TTC549 (cell line): ENCODE results near the gene FCN3.
"Not testable (repeated sequence)": the region's sequence is repeated elsewhere in the genome, so short reads cannot be mapped to it uniquely, and the experiment has no call there.

ENCODE experiments used
- FAIRE-seq: peaks from 2 replicates; lab custom pipeline; 2012; peaks lifted over from hg19 to GRCh38; lab: Jason Lieb, UNC

FCN3 gene

DNA sequence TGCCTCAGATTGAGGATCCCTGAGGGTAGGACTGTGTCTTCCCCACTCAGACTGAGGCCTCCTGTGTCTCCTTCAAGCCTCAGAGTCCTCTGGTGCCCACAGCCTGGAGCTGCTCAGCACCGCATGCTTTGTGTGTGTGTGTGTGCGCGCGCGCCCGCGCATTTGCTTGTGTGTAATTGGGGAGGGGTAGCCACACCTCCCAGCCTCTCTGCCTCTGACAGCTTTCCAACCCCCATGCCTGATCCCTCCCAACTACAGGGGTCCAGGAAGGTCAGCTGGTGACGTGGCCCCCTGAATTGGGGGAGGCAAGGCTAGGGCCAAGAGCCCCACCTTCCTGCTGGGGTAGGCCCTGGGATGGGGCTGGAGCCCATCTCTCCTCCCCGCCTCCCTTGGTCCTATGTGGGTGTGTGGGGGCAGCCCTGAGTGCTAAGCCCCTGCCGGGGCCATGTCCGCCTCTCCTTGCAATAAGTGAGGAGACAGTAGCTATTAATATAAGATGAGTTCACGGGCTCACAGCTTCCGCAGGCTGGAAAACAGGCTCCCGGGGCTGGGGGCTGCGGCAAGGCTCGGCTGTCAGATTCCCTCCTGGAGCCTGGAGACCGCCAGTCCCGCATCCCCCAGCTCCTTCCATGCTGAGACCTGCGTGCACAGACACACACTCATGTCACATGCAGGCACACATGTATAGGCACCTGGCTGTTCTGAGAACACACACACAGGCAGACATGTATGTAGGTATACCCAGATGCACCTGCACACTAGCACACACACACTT, 24.8 kb upstream of the FCN3 start:
- no peak for FAIRE-seq

DNA sequence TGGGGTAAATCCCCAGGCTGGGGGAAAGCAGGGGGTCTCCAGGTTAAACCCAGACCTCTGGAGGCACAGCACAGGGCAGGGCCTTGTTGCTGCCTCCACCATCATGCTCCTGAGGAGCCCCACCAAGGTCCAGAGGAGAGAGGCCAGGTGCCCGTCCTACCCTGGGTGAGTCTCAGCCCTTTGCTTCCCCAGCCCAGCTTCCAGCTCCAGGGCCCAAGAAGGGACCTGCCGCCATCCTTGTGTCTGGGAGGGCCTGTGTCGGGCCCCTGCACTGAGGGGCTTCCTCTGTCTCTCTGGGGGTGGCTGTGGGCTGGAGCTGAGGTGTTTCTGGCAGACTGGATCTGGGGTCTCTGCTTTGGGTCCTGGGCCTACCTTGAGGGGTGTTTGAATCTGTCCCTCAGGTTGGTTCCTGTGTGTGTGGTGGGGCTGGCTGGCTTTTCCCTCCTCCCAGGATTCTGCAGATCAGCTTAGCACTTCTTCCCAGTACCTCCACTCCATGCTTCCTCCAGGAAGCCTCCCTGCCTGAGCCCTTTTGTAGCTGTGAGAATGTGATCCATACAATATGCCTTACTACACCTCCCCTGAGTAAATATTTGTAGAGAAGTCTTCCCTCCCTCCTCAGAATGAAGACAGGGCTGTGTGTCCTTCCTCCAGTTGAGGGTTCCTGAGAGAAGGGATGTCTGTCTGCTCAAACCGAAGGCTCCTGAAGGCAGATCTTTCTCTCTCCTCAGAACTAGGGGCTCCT, 24.0 kb upstream of the FCN3 start:
- FAIRE-seq: no peak

DNA sequence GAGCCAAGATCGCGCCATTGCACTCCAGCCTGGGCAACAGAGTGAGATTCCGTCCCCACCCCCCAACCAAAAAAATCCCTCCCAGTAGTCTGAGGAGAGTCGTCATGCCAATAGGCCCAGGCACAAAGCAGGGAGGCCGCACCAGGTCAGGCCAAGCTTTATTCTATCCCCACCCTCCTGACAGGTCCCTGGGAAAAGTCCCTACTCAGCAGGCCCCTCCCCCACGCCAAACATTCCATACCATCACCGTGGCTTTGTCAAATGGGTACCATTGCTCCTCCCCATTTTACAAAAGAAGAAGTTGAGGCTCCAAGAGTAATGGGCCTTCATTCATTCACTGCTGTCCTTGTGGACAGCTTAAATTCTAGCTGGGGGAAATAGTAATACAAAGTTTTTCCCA, 23.1 kb upstream of the FCN3 start:
- no peak for FAIRE-seq

DNA sequence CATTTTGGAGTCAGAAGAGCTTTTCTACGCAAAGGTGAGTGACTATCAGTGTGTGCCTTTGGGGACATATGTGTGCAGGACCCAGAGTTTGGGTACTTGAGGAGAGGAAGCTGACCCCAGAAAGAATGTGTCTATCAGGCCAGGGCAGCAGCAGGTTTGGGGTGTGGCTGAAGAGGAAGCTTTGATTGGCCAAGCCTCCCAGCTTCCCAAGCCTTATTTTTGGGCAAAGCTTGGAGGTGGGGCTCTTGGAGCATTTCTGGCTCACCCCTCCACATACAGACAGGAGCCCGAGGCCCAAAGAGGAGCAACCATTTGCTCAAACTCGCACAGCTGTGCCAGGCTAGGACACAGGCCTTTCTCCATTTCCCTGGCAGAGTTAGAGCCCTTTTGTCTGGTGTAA, 22.5 kb upstream of the FCN3 start:
- FAIRE-seq: no peak

DNA sequence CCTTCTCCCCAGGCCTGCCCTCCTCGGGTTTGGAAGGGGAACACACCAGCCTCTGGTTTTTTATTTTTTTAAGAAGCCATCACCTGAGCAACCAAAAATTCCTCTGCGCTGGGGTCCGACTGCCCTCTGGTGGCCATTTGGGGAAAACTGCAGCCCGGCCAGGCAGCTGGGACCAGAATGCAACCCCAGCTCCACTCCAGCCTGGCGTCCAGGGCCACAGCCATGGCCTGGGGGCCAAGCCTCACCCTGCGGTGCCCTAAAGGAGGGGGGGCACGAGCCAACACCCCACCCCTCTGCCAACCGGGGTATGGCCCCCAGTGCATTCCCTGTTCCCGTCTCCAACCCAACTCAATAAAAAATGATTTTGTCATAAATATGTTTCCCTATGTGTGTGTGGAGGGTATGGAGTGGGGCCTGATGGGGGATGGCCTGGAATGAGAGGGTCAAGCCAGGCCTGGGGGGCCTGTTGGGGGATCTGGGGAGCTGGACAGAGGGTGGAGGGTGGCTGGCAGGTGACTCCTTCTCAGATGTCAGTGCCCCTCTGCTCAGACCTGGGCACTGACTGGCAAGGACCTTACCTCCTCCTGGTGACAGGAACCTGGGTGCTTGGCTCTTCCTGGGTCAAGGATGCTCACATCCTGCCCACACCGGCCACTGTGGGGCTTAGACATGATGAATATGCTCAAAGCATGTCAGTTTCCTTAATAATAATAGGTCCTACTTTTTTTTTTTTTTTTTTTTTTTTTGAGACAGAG, 21.0 kb upstream of the FCN3 start:
- FAIRE-seq: no peak

DNA sequence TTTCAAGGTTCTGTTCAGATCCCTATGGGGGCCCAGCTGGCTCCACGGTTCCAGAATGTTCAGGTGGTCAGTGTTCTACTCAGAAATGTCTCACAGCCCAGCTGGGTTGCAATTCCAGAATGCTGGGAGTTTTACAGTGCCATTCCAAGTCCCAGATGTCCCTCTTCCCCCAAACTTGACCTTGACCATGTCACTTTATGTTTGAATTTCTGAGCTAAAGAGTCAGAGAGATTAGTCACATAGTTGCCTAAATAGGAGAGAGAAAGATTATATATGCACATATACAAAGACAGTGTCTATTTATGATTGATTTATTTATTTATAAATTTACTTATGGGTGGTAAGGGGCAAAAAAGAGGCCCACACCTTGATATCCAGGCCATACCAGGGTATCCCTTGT, 20.3 kb upstream of the FCN3 start:
- FAIRE-seq: no peak

DNA sequence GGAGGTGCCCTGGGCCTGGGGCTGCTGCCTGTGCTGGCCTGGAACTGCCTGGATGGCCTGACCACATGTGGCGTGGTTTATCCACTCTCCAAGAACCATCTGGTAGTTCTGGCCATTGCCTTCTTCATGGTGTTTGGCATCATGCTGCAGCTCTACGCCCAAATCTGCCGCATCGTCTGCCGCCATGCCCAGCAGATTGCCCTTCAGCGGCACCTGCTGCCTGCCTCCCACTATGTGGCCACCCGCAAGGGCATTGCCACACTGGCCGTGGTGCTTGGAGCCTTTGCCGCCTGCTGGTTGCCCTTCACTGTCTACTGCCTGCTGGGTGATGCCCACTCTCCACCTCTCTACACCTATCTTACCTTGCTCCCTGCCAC, 19.6 kb upstream of the FCN3 start:
- no peak for FAIRE-seq

DNA sequence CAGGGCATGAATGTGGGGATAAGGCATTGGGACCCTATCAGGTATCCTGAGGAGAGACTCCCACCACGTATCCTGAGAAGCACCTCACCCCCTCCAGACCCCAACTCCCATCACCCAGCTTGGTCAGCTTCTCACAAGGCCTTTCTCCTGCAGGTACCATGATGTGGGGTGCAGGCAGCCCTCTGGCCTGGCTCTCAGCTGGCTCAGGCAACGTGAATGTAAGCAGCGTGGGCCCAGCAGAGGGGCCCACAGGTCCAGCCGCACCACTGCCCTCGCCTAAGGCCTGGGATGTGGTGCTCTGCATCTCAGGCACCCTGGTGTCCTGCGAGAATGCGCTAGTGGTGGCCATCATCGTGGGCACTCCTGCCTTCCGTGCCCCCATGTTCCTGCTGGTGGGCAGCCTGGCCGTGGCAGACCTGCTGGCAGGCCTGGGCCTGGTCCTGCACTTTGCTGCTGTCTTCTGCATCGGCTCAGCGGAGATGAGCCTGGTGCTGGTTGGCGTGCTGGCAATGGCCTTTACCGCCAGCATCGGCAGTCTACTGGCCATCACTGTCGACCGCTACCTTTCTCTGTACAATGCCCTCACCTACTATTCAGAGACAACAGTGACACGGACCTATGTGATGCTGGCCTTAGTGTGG, 19.1 kb upstream of the FCN3 start:
- FAIRE-seq: no peak

DNA sequence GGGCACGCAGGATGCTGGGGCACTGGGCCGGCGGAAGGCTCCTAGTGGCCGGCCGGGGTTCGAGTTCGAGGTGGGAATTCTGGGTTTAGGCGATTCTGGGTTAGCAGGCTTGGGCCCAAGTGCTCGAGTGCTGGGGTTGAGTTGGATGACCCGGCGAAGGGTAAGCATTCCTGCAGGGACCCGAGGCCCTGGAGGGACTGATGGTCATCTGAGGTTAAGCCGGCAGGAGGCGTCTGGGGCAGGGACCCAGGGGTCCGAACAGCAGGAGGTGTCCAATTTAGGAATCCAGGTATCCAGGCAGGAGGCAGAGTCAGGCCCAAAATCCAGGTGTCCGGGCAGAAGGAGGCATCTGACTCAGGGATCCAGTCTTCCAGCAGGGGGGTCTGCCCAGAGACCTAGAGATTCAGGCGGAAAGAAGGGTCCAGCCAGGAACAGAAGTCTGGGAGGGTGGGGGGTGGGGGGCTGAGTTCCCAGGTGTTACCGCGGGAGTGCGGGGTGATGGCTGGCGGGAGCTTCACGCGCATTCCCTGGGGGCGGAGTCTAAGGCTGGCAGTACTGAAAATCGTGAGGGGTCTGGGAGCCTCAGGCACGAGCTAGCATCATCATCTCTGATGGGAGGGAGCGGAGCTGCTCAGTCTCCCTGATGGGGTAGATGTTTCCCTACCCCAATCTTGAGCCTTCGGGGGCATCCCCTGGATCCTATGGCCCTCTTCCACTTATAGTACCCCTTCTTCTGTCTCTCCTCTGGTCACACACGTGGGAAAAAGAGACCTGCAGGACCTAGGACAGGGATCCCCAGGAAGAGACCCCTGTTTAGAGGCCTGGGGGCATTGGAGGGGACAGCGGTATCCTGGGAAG, 18.4 kb upstream of the FCN3 start:
- FAIRE-seq: no peak

DNA sequence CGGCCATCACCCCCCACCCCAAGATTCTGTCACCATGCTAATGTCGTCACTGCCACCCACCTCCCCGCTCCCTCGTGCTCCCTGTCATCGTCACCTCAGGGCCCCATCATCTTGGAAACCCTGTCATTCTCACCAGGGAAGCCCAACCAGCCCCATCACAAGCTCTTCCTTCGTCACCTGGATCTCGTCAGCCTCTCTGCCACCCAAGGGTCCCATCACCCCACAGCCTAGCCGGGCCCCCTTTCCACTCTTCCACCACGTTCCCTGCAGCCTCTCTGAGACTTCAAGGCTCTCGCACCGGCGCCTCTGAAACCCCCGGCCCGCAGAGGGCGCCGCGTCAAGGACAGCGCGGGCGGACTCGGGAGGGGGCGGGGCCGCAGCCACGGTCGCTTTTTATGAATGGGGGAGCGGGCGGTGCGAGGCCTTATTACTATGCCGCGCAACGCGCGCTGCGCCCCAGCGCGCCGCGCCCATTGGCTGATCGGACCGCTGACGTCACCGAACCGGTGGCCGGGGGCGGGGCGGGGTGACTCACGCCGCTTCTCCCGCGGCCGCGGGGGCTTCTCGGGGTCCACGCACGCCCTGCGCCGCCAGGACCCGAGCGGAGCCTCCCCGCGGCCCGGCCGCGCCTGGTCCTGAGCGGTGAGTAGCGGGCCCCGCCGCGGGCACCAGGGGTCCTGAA, 17.6 kb upstream of the FCN3 start, which contains the start of gene GPR3:
Gene GPR3 (plus strand): TSS at position 527 of the 682 bp plus-strand sequence. CDS start 1,177 bp downstream, outside the sequence.
- FAIRE-seq: no peak

DNA sequence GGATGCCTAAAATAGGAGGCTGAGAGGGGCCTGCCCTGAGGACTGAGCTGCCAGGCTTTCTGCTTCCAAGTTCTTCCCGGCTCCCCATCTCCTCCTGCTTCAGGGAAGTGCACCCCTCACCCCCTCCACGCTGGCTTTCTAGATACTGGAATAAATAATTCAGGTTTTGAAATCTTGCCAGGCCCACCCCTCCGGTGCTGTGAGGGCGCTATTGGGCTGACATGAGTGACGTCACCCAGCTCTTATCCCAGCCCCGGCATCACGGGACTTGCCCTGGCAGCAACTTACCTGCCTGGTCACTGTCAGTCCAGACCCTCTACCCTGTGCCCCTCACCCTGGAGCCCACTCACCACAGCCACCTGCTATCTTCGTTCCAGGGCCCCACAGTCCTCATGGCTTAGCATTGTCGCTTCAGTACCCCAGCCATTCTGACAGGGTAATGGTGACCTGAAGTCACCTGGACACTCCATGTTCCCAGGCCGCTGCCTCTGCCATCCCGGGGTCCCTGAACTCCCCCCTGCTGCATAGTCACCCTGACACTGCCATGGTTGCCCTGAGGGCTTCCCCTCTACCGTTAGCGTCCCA, 17.0 kb upstream of the FCN3 start:
- no peak for FAIRE-seq

DNA sequence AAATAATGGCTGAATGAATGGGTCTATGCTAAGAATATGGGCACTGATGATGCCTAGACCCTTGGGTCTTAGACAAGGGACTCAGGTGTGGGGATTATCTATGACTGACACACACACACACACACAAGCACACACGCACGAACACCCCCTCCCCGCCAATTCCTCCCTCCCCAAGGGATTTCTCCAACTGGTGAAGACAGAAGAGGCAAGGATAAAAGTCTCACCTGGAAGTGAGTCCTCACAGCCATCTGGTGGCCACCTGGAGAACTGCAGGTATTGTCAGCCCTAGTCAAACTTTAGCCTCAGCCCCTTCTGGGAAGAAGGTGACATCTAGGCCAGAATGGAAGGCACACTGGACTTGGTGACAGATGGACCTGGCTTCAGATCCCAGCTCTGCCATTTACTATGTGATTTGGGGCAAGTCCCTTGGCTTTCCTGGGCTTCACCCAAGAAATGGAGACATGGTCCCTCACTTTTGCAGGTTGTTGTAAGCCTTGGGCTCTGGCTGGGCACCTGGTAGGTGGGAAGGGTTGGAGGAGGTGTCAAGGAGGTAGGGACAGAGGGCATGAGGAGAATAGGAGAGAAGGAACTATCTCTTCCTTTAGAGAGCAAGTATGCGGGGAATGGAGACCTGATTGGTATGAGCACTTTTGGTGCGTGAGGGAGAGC, 13.8 kb upstream of the FCN3 start:
- no peak for FAIRE-seq

DNA sequence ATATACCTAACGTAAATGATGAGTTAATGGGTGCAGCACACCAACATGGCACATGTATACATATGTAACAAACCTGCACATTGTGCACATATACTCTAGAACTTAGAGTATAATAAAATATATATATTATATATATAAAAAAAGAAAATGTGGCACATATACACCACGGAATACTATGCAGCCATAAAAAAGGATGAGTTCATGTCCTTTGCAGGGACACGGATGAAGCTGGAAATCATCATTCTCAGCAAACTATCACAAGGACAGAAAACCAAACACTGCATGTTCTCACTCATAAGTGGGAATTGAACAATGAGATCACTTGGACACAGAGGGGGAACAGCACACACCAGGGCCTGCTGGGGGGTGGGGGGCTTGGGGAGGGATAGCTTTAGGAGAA, 10.2 kb upstream of the FCN3 start:
- not testable (repeated sequence) for FAIRE-seq

DNA sequence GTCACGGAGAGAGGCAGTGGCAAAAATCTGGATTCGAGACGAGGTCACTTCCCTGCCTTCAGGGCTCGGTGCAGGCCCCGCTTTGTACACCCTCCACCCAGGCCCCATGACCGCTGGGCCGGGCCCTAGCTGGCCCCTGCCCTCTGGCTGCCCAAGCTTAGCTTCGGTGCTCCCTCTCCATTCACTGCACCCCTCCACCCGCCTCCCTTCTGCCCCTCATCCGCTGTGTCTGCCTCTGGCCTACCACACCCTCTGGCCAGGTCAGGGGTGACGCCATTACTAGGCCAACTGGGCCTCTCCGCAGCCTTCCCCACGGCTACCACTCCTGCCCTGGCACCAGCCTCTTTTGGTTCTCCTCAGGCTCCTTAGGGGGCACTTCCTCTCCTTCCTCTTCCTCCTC, 9.0 kb upstream of the FCN3 start:
- FAIRE-seq: no peak

DNA sequence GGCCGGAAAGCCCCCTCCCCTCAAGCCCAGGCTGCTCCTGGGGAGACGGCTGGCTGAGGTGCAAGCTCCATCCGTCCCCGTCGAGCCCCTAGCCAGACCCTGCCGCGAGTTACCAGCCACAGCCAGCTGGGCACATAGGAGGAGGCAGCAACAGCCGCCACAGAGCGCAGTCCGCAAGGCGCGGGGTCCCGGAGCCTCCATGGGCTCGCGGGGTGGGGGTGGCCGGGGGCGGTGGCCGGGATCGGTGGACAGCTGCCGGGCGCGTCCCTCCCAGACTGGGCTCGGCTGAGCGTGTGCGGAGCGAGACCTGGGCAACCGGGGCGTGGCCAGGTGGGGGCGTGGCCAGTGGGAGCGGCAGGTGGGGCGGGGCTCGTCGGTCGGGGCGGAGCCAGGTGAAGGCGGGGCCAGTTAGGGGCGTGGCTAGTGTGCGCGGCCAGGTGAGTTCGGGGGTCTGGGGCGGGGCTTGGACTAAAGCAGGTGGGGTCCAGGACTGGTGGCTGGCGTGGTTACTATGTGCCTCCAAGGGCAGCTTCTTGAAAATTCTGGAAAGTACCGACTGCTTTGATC, 8.5 kb upstream of the FCN3 start, which contains the start of gene CD164L2:
Gene CD164L2 (minus strand): TSS at position 295 of the 567 bp plus-strand sequence. CDS start 94 bp downstream, at position 201.
- no peak for FAIRE-seq

DNA sequence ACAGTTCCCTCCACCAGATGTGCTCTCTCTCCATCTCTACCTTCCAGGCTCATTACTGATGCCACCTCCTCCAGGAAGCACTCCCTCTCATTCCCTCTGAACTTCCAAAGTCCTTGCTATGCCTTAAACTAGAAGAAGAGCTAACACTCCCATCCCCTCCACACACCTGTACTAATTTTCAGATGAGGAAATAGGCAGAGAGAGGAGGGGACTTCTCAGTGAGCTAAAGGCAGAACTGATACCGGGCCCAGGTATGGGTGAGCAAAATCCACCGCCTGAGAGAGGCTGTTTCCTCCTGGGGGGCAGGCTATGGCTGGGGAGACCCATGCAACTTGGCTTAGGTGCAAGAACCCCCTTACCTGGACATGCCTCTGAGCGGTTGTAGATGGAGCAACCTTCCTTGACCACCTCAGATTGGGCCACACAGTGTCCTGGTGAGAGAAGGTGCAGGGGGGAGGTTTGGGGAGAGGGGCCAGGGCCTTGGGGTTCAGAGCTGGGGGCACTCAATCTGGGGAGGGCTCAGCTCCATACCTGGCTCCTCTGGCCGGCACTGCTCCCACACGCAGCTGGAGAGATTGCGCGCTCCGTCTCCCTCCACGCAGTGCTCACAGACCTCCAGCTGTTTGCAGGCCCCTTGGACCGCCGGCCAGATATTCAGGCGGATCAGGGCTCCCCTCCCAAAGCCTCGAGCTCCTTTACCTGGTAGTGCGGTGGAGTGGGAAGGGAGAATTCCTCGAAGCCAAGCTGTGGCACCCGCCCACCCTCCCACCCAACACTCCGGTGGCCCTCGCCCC, 7.5 kb upstream of the FCN3 start:
- FAIRE-seq: no peak

DNA sequence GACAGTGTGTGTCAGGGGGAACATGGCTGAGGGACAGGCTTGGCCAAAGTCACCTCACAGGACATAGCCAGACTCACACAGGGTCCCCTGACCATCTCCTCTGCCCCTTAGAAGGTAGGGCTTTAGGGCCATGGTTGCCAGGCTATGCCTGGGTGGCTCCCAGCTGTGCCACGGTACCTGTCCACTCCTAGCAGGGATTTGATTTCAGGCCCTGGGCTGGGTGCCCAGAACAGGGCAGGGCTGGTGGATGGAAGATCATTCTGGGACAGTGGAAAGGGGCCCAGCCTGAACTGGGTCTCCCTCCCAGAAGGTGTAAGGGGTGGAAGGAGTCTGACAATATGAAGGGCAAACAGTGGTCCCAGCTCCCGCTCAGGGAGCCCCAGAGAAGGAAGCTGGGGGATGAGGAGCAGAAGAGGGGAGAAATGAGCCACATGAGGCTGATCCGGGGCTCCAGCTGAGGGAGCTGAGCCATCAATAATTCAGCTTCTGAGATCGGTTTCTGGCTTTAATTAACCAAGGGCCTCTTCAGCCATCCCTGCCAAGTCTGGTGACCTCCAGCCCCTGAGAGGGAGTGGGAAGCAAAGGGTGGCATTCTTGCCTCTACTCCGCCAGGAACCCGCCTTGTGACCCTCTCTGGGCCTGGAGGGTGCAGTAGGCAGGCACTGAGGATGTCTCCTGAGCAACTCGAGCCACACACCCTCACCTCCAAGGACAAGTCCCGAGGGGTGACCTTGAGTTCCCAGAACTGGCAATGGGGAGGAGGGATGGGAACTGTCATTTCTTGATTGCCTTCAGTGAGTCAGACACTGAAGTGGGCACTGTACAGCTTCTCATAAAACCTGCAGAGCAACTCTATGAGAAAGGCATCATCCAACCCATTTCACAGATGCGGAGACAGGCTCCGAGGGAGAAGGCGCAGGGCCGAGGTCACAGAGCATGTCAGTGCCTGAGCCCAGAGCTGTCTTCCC, 6.4 kb upstream of the FCN3 start:
- FAIRE-seq: no peak

DNA sequence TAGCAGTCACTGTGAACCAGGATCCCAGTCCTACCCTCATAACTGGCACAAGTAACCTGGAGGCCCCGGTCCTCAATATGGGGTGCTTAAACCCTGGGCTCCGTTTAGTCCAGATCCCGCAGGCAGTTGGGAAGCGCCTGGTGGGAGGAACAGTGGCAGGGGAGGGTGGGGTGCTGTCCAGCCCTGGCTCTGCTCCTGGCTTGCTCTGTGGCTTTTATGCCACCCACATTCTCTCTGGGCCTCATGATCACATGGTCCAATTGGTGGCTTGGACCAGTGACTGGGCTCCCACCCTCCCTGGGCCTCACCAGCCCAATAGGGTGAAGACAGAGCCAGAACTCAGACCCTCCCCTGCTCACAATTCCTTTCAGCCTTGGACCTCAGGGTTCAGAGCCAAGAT, 5.6 kb upstream of the FCN3 start:
- FAIRE-seq: no peak
